Stimulated activated naive CD4-positive, alpha-beta T cell treated with Interleukin-2 at 50 U/mL for 16 hours (primary cell): ENCODE data around the gene SH2D3C.

ENCODE experiments used
- DNase-seq: peaks from one replicate; lab custom pipeline; 2025; lab: John Stamatoyannopoulos, UW

Gene SH2D3C

DNA sequence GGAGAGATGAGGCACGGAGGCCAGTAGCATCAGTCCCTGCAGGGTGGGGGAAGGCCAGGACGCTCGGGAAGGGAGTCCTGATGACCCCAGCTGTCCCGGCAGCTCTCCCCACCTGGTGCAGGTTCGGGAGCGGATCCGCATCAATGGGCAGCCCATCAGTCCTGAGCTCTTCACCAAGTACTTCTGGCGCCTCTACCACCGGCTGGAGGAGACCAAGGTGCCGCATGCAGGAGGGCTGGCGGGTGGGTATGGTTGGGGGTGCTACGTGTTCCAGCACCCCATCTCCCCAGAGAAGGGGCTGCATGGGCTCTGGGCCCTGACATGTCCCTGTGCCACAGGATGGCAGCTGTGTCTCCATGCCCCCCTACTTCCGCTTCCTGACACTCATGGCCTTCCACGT, 28.4 kb upstream of the SH2D3C start:
- no peak for DNase-seq

DNA sequence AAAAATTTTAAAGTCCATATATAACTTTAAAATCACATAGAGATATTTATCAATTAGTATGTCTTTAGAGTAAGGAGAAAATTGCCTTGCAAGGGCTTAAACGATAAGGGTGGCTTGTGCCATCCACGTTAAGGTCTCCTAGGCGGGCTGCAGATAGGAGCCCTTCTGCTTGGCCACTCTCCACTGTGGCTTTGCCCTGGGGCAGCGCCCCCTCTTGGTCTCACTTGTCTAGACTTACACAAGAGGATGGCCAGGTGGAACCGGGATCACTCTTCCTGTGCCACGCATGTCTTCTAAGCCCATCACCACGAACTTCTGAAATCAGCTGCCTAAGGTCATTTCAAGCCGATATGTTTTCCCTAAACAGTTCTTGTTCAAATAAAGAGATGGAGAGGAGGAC, 27.2 kb upstream of the SH2D3C start:
- DNase-seq: no peak

DNA sequence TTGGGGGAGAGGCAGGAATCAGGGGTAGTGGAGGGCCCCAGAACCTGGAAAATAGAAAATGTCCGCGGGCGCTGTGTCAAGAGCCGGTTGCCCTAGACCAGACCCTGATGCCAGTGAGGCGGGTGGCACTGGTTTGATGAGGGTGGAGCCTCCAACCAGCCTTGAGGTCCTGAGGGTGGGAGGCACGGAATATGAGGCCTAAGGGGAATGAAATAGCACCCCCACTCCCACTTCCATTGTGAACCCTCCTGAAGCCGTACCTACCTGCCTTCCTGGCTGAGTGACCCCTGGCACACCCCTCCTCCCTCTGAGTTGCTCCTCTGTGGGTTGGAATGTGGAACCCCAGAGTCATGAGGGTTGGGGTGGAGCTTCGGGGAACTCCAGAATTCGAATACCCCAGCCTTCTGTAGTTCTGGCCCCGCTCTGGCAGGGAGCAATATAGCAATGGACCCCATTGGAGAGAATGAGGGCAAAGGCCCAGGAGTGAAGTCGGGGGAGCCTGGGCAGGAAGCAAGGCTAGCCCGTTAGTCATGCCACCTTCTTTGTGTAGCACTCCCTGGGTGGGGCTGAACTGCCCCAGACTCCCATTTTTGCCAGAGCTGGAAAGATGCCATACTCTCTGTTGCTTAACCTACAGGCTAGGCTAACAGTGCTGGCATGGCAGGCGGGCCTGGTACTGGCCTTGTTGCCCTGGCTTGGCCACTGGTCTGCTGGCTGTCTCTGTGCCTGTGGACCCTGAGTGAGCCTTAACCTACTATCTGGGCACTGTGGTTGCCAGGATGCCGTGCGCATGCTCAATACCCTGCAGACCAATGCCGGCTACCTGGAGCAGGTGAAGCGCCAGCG, 25.3 kb upstream of the SH2D3C start:
- no peak for DNase-seq

DNA sequence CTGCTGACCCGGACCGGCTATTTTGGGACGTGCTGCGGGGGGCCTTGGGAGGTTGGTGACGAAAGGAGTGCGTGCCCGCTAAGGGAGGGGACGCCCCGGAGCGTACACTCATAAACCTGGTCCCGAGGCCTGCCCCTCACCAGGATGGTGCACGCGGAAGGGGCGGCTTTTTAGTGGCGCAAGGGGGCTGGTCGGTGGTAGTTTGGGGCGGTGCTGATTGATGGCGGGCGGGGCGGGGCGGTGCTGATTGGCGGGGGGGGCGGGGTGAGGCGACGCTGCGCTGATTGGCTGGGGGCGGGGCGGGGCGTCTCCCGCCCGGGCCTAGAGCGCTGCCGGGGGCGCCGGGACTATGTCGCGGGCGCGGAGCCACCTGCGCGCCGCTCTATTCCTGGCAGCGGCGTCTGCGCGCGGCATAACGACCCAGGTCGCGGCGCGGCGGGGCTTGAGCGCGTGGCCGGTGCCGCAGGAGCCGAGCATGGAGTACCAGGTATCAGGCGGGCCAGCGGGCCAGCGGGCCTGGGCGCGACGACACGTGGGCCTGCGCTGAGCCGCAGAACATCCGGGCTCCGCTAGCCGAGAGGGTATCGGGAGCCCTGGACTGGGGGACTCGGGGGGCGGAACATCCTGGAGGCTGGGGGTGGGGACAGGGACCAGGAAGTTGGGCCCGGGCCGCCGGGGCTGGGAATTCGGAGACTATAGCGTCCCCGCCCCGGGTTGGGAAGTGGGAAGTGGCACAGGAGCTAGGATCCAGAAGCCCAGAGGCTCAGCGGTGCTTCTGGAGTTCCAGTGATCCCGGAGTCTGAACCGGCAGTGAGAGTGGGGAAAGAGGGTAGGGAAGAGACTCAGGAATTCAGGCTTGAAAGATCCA, 24.3 kb upstream of the SH2D3C start, which contains the start of gene FPGS:
Gene FPGS (plus strand): TSS at position 307 of the 868 bp plus-strand sequence. CDS start 43 bp downstream, at position 350.
- peak; percentile 87 for DNase-seq

DNA sequence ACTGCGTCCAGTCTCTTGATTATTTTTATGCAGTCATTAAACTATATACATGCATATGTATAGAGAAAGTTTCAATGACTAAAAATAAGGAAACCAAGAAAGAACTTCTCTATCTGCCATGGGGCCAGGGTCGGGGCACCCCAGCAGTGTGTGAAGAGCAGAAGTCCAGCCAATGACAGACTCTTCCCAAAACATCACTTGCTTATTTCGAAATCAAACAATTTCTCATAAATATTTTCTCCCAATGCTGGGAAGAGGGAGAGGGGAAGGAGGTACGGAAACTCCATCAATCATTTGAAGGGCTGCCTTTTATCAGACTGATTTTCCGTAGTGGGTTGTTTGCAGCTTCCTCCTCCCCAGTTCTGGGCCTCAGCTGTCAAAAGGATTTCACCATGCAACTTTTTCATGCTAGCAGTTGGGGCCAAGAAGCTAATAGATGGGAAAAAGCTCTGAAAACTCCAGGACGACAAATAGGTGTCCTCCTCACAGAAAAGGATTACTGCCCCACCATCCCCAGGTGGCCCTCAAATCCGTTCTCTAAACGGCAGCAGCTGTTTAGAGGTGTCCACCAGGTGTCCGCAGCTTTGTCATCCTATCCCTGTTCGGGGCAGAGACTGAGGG, 23.6 kb upstream of the SH2D3C start:
- DNase-seq: no peak

DNA sequence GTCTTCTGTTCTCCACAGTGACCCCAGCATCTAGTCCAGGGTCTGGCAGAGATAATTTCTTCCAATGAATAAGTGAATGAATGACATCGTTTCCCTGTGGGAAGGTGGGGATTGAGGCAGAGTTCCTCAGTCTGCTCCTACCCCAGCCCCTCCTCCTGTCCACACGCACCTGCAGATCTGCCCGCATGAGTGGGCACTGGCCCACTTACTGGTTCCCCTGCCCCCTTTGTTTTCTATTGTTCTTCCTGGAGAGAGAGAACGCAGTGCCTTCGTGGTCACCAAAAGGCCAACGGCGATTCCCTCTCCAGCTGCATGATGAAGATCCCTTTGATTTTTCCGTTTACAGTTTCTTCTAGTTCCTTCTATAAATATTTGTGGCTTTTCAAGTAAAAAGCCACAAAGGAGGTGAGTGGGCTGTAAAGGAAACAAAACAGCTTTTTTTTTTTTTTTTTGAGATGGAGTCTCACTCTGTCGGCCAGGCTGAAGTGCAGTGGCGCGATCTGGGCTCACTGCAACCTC, 18.4 kb upstream of the SH2D3C start:
- no peak for DNase-seq

DNA sequence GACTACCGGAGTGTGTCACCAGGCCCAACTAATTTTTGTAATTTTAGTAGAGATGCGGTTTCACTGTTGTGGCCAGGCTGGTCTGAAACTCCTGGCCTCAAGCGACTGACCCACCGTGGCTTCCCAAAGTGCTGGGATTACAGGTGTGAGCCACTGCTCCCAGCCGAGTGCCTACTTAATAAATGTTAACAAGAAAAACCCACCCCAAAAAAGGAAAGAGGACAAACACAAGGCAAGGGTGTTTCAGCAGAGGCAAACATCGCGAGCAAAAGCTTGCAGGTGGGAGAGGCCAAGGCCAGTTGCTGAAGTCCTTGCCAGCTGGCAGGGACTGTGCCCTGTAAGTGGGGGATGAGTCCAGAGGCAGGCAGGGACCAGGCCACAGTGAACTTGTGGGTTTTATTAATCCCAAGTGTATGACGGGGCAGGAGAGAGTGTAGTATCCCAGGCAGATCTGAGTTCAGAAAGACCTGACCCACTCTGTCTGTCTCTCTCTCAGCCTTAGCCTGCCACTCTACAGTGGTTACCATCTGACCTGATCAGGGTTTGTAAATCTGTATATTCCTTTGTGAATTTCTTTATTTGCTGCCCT, 17.9 kb upstream of the SH2D3C start:
- DNase-seq: no peak

DNA sequence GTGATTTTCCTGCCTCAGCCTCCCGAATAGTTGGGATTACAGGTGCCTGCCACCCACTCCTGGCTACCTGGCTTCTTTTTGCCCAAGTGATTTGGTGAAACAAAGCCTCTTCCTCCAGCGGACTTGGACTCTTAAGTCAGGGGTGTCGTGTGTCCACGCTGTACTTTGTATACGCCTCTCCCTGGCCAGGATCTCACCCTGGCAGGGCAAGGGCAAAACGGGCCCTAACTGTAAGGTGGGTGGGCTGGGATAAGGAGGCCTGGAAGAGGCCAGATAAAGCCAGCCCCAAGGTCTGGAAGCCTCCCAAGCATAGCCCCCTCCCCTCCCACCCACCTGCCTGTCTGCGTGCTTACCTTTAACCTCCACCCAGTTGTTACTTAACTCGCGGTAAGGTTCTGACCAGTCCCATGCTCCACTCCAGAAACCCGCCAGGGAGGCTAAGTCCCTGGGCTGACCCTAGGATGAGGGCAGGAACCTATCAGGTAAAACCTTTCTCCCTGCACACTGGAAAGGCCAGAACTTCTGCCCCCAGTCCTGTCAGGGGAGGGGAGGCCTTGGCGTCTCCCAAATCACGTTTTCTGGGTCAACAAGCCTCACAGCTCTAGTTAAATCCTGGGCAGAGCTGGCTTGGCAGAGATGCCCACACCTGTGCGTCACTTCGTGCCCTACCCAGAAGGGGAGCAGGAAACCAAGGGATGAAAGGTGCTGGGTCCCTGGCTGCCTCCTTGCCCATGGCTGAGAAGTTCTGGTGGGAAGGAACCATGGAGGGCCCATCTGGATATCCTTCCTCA, 15.7 kb upstream of the SH2D3C start:
- no peak for DNase-seq

DNA sequence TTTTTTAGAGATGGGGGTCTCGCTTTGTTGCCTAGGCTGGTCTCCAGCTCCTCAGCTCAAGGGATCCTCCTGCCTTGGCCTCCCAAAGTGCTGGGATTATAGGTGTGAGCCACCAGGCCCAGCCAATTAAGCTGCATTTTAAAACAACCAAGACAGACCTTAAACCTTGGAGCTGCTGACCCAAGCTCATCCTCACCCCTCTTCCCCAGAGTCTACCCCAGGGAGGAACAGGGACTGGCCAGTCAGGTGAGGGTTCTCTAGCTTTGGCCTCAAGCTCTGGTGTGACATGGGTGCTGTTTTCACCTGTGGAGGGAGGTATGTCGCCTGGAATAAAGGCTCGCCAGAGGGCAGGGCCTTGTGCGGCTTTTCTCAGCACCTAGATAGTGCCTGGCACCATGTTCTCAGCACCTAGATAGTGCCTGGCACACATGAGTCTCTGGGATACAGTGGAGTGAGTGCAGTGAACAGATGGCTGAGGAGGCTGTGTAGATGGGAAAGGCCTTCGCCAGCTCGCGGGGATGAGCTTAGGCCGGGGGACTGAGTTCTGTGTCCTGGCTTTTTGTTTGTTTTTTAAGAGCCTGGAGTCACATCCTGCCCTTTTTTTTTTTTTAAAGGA, 14.7 kb upstream of the SH2D3C start:
- DNase-seq: no peak

DNA sequence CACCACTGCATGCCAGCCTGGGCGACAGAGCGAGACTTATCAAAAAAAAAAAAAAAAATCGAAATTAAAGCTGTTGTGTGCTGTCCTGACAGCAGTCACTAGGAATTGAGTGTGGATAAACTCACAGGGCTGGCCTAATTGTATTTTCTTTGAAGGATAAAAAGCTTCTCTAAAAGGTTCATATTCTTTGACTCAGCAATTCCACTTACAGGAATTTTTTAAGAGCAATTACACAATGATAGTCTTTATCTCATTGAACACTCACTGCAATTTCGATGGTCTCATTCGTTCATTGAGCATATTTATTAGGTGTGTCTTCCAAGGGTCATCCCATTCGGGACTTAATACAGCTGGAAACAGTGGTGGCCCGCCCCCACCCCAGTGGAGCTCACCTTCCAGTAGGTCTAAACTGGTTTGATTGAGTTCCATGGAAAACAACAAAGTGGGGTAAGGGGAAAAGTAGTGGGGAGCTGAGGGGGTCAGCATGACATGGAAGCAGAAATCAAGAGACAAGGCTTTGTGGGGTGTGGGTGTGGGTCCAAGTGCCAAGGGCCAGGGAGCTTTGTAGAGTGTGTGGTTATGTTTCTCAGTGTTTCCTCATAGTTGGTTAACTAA, 14.1 kb upstream of the SH2D3C start:
- DNase-seq: no peak

DNA sequence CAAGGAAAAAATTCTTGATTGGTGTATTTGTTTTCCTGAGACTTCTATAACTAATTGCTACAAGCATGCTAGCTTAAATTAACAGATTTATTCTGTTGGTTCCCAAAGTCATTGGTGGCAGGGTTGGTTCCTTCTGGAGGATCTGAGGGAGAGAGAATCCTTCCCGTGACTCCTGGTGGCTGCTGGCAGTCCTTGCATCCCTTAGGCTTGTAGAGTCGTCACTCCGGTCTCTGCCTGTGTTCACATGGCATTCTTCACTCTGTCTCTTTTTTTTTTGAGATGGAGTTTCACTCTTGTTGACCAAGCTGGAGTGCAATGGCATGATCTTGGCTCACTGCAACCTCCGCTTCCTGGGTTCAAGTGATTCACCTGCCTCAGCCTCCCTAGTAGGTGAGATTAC, 12.6 kb upstream of the SH2D3C start:
- no peak for DNase-seq

DNA sequence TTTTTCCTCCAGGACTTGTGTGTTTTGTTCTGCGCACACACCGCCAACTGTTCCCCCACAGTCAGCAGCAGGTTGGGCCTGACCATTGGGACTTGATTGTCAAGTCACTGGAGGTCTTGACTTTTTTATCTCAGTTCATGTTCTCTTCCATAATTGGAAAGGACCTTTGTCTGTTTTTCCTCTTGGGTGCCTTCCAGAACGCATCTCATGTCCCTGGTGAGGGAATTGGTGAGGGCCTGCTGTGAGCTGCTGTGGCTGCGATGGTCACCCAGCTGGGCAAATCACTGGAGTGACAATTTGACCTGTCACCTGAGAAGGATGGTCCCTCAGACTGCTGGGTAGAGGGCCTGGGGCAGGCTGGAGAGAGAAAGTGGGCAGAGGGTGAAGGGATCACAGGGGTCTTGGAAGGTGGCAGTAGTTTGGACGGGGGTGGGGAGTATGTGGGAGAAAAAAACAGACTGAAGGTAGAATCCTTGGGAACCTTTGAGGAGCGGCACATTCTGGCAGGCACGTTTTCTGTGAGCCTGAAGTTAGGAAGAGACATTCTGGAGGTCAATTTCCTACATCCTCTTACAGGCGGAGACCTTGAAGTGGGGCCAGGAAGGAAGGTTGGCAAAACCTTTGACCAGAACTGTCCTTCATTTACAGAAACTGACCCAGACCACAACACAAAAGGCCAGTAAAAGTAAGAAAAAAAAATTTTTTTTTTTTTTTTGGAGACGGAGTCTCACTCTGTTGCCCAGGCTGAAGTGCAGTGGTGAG, 11.8 kb upstream of the SH2D3C start:
- no peak for DNase-seq

DNA sequence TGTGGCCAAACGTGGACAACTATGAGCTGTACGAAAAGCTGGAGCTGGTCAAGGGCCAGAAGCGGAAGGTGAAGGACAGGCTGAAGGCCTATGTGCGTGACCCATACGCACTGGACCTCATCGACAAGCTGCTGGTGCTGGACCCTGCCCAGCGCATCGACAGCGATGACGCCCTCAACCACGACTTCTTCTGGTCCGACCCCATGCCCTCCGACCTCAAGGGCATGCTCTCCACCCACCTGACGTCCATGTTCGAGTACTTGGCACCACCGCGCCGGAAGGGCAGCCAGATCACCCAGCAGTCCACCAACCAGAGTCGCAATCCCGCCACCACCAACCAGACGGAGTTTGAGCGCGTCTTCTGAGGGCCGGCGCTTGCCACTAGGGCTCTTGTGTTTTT, 10.7 kb upstream of the SH2D3C start:
- DNase-seq: no peak

DNA sequence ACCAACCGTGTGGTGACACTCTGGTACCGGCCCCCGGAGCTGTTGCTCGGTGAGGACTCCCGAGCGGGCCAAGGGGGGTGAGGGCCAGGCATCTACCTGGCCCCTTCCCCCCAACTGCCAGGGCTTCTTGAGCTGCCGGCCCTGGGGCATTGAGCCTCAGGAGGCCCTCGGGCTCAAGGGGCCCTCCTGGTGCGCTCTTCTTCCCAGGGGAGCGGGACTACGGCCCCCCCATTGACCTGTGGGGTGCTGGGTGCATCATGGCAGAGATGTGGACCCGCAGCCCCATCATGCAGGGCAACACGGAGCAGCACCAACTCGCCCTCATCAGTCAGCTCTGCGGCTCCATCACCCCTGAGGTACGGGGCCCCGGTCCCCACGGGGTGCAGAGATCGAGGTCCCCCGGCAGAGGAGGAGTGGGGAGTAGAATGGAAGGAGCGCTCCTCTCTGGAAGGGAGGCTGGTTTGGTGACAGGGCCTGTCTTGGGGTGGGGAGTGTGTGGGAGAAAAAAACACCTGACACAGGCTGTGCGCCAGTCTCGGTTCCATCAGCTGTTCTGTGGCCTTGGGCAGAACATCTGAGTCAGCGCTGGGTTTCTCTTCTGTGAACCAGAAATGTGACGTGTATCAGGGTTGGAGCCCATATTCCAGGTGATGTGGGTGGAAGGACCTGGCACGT, 10.0 kb upstream of the SH2D3C start:
- peak; percentile 71 for DNase-seq

DNA sequence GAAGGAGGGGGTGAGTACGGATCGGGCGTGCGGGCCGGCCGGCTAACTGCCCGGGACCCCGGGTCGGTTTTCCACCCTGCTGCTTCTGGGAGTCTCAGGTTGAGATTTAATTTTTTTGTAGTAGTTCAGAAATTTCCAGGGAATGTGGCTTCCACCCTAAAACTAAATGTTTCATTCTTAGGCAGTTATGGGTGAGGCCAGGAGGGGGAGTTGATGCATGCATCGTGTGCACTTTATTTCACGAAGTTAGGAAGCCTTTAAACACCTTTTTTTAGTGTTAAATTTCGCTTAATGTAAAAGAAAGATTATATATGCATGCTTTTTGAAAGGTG, 8.3 kb upstream of the SH2D3C start:
- no peak for DNase-seq

DNA sequence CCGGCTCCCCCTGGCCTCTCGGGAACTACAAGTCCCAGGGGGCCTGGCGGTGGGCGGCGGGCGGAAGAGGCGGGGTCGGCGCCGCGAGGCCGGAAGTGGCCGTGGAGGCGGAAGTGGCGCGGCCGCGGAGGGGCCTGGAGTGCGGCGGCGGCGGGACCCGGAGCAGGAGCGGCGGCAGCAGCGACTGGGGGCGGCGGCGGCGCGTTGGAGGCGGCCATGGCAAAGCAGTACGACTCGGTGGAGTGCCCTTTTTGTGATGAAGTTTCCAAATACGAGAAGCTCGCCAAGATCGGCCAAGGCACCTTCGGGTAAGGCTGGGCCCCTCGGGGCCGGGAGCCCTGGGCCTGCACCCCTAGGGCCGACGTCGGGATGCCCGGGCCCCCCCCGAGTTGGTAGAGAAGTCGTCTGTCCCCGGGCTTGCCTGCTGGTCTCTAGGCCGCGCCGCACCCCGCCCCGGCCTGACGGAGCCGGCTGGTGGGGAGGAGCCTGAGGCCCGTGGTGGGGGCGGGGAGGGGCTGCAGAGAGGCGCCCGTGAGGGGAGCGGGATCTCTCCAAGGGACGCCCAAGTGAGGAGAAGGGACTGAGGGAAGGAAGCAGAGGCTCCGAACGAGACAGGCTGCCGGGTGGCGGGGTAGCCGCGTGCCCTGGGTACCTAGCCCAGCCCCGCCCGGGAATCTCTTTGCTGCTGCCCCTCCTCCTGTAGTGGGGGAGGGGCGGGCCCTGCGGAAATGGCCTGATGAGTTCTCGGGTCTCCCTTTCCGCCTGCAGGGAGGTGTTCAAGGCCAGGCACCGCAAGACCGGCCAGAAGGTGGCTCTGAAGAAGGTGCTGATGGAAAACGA, 7.7 kb upstream of the SH2D3C start, which contains the start of gene CDK9:
Gene CDK9 (plus strand): TSS at position 102 of the 840 bp plus-strand sequence. CDS start 115 bp downstream, at position 217.
- peak; percentile 90 for DNase-seq

DNA sequence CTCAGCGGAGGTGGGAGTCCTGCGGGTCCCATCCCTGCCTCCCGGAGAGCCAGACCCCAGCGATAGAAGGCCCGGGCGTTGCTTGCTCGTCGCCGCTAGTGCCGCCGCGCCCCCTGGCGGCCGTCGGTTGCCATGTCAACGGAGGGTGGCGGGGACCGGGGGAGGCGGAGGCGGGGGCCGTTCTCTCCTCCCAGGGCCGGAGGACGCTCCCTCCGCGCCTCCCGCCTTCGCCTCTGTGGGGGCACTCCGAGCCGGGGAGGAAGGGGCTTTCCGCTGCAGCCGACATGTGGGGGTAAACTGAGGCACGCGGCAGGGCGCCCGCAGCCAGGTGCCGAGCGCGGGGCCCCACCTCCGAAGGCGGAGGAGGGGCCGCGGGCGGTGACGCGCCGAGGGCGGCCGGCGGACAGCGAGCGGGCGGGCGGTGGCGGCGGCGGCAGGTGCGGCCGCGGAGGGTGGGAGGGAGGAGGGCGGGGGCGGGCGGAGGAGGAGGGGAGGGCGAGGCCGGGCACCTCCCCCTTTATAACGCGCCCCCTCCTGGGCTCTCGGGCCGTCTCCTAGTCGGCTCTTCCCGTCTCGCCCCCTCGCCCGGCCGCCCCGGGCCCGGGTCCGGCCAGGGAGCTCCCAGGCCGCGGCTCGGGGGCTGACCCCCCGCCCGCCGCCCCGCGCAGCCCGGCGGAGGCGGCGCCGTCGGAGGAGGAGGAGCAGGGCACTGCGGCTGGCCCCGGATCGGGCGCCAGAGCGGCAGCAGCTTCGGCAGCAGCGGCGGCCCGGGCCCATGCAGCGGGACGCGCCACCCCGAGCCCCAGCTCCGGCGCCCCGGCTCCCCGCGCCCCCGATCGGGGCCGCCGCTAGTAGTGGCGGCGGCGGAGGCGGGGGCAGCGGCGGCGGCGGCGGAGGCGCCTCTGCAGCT, 6.8 kb upstream of the SH2D3C start:
- DNase-seq: peak; percentile 83
